ENCODE results near the gene OSBPL9. TPM values are rescaled to one million over a fixed set of nuclear protein-coding genes. Genes with fewer than 3 reads are reported as not detected.
A peak's percentile ranks its signal among the peaks of the same experiment; 100 is the strongest.

Gene OSBPL9
- total and polyA plus RNA-seq, 10 of the 15 experiments (the other 5 are each of a cell fraction or from before 2014, with no cell fraction given): 25.9 to 156 (median 108) TPM

- TF ChIP-seq CUX1 (IDR thresholded peaks at IDR 0.05; ENCODE audit: insufficient replicate concordance, low read depth, low read length): no peak
- TF ChIP-seq STAT3 (IDR thresholded peaks at IDR 0.05; ENCODE audit: low read depth, low read length): no peak
- TF ChIP-seq ZNF217 (IDR thresholded peaks at IDR 0.05): no peak
- TF ChIP-seq EGR1 (IDR thresholded peaks at IDR 0.05; ENCODE audit: borderline replicate concordance in 1 of 2, low read depth in 2 of 2, low read length in 2 of 2): no peak
These were observed 54.8 kb downstream of the OSBPL9 start (continued) for GRCh38 chr1:51671527-51672325.

- TF ChIP-seq NFXL1 (IDR thresholded peaks at IDR 0.05; ENCODE audit: borderline replicate concordance) (no peak), GABPA (IDR thresholded peaks at IDR 0.05; ENCODE audit: low read depth) (no peak), ZZZ3 (IDR thresholded peaks at IDR 0.05; ENCODE audit: control insufficient read depth, insufficient read length, low read depth) (no peak), KLF5 (IDR thresholded peaks at IDR 0.05; ENCODE audit: partially characterized antibody) (no peak), BRCA1 (IDR thresholded peaks at IDR 0.05; ENCODE audit: low read depth, low read length) (no peak), MTA3 (IDR thresholded peaks at IDR 0.05; ENCODE audit: borderline replicate concordance, low read length) (no peak), ZSCAN29 (IDR thresholded peaks at IDR 0.05) (no peak)
- TF ChIP-seq, protein P1, sequence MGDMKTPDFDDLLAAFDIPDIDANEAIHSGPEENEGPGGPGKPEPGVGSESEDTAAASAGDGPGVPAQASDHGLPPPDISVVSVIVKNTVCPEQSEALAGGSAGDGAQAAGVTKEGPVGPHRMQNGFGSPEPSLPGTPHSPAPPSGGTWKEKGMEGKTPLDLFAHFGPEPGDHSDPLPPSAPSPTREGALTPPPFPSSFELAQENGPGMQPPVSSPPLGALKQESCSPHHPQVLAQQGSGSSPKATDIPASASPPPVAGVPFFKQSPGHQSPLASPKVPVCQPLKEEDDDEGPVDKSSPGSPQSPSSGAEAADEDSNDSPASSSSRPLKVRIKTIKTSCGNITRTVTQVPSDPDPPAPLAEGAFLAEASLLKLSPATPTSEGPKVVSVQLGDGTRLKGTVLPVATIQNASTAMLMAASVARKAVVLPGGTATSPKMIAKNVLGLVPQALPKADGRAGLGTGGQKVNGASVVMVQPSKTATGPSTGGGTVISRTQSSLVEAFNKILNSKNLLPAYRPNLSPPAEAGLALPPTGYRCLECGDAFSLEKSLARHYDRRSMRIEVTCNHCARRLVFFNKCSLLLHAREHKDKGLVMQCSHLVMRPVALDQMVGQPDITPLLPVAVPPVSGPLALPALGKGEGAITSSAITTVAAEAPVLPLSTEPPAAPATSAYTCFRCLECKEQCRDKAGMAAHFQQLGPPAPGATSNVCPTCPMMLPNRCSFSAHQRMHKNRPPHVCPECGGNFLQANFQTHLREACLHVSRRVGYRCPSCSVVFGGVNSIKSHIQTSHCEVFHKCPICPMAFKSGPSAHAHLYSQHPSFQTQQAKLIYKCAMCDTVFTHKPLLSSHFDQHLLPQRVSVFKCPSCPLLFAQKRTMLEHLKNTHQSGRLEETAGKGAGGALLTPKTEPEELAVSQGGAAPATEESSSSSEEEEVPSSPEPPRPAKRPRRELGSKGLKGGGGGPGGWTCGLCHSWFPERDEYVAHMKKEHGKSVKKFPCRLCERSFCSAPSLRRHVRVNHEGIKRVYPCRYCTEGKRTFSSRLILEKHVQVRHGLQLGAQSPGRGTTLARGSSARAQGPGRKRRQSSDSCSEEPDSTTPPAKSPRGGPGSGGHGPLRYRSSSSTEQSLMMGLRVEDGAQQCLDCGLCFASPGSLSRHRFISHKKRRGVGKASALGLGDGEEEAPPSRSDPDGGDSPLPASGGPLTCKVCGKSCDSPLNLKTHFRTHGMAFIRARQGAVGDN (IDR thresholded peaks at IDR 0.05): no peak
- no peaks in the 10 kb centered on the region for H3K79me2 ChIP-seq (ENCODE audit: control insufficient read depth, insufficient read depth, low read length)
- FAIRE-seq: no peak
These were observed 56.4 kb downstream of the OSBPL9 start for GRCh38 chr1:51673279-51673678.

More at GRCh38 chr1:51673279-51673678, 56.4 kb downstream of the OSBPL9 start:
- ChIA-PET POLR2A (no interaction called here), SMC1A (ENCODE audit: uncharacterized antibody, unreplicated experiment) (interaction anchor here (1.4 kb wide), 2 partner anchors 9 to 57 kb away, joined by 3 to 5 read pairs; no protein-coding TSS in a partner anchor), RAD21 (ENCODE audit: unreplicated experiment) (no interaction called here), CTCF (interaction anchor here (2.2 kb wide), 1 partner anchor 96 kb away, joined by 6 read pairs; no protein-coding TSS in a partner anchor)
- H3K9me3 ChIP-seq (replicated peaks; ENCODE audit: control insufficient read depth, insufficient read depth, low read length): no peaks in the 10 kb centered on the region
- no peaks in the 10 kb centered on the region for H3K27me3 ChIP-seq (replicated peaks in 1 of 2; ENCODE audit: control insufficient read depth in 2 of 2, insufficient read depth in 2 of 2, low read length in 1 of 2)
- no peak overlapping the region for H3K9ac ChIP-seq (ENCODE audit: control insufficient read depth, insufficient read depth, low read length)
- ATAC-seq: no peak
- H3K4me2 ChIP-seq (ENCODE audit: control insufficient read depth, insufficient read depth): no peak overlapping the region
- H4K20me1 ChIP-seq (ENCODE audit: control insufficient read depth, insufficient read depth): no peaks in the 10 kb centered on the region
- in situ Hi-C loops (cut with MboI): no loop called here
- no peaks in the 10 kb centered on the region for H3K36me3 ChIP-seq (ENCODE audit: control insufficient read depth in 2 of 2, insufficient read depth in 2 of 2, low read length in 1 of 2)
- TSS peak; percentile 26 for BruUV-seq (replicated peaks)
- WGBS (ENCODE audit: insufficient coverage, insufficient replicate concordance, low lambda C conversion rate, missing lambda C conversion rate): 94% methylated on average over 1 of the region's 1 CpG
- H3K27ac ChIP-seq (ENCODE audit: control insufficient read depth, insufficient read depth): no peak overlapping the region
- DNase-seq (ENCODE audit: low read depth, low spot score): no peak
- H2AFZ ChIP-seq (ENCODE audit: control insufficient read depth, low read depth, low read length): no peak overlapping the region
- intact Hi-C loops (cut with micrococcal nuclease; ENCODE audit: unreplicated experiment): no loop called here
- no peak overlapping the region for H3K4me3 ChIP-seq
- H3K4me1 ChIP-seq (ENCODE audit: control insufficient read depth, insufficient read depth, low read length): no peaks in the 10 kb centered on the region
